Activated naive CD4-positive, alpha-beta T cell treated with anti-CD3 and anti-CD28 coated beads, Interleukin-2, amount 10 ng/mL, durations not matched to agents 7 days and 5 days (primary cell): Measurements from ENCODE around the gene LACRT.
A peak's percentile ranks its signal among the peaks of the same experiment; 100 is the strongest.

ENCODE experiments used
- CTCF ChIA-PET: fragments of 350-600 bp; sonication (Branson Sonifier 250); formaldehyde crosslinking; loops from one replicate; lab custom pipeline; 2021; ENCODE audit warnings: antibody characterized with exemption; lab: Charles Lee
- DNase-seq: peaks from one replicate; pipeline ENCODE4 v3.0.0-alpha.2; 2020
- H3K27ac Mint-ChIP-seq: one replicate; pipeline ENCODE4 v1.8.0; 2021; ENCODE audit warnings: mild to moderate bottlenecking, moderate library complexity, mixed read lengths
- H3K27me3 Mint-ChIP-seq: one replicate; pipeline ENCODE4 v1.8.0; 2021; ENCODE audit warnings: mild to moderate bottlenecking, mixed read lengths
- H3K36me3 Mint-ChIP-seq: one replicate; pipeline ENCODE4 v1.8.0; 2021; ENCODE audit warnings: mixed read lengths
- H3K4me1 Mint-ChIP-seq: one replicate; pipeline ENCODE4 v1.8.0; 2021; ENCODE audit warnings: mixed read lengths
- H3K4me3 Mint-ChIP-seq: one replicate; pipeline ENCODE4 v1.8.0; 2021; ENCODE audit warnings: mild to moderate bottlenecking, moderate library complexity, mixed read lengths
- H3K9me3 Mint-ChIP-seq: one replicate; pipeline ENCODE4 v1.8.0; 2021; ENCODE audit warnings: mixed read lengths

Gene LACRT

GRCh38 chr12:54602661-54603060 is 32.0 kb downstream of the LACRT start:
- CTCF ChIA-PET: interaction anchor here (0.7 to 2.4 kb wide), 4 partner anchors 10 to 373 kb away, joined by 3 to 12 read pairs (median 4); no protein-coding TSS in a partner anchor
- H3K4me3 Mint-ChIP-seq: no peak overlapping the region

GRCh38 chr12:54601841-54602240 is 32.9 kb downstream of the LACRT start:
- CTCF ChIA-PET: interaction anchor here (0.7 to 2.4 kb wide), 6 partner anchors 9 to 374 kb away, joined by 3 to 12 read pairs (median 4); no protein-coding TSS in a partner anchor
- H3K9me3 Mint-ChIP-seq: no peaks in the 10 kb centered on the region

More at GRCh38 chr12:54602661-54603060, 32.0 kb downstream of the LACRT start:
- DNase-seq: no peak
- Mint-ChIP-seq H3K9me3 (no peaks in the 10 kb centered on the region), H3K27me3 (peaks cover 34% of the 10 kb centered on the region), H3K4me1 (peaks cover 6% of the 10 kb centered on the region), H3K27ac (no peak overlapping the region), H3K36me3 (no peaks in the 10 kb centered on the region)

GRCh38 chr12:54598970-54599369 is 35.7 kb downstream of the LACRT start:
- H3K27ac Mint-ChIP-seq: no peak overlapping the region
- no peaks in the 10 kb centered on the region for H3K9me3 Mint-ChIP-seq
- H3K4me1 Mint-ChIP-seq: peaks cover 9% of the 10 kb centered on the region
- CTCF ChIA-PET: interaction anchor here (1.0 to 6.5 kb wide), 3 partner anchors 17 to 310 kb away, joined by 3 to 39 read pairs (median 4); no protein-coding TSS in a partner anchor
- DNase-seq: no peak
- H3K36me3 Mint-ChIP-seq: no peaks in the 10 kb centered on the region
- no peak overlapping the region for H3K4me3 Mint-ChIP-seq
- H3K27me3 Mint-ChIP-seq: peaks cover 35% of the 10 kb centered on the region

More at GRCh38 chr12:54601841-54602240, 32.9 kb downstream of the LACRT start:
- Mint-ChIP-seq H3K27me3 (peaks cover 29% of the 10 kb centered on the region), H3K4me1 (peaks cover 6% of the 10 kb centered on the region), H3K4me3 (no peak overlapping the region), H3K27ac (no peak overlapping the region), H3K36me3 (no peaks in the 10 kb centered on the region)
- DNase-seq: no peak

GRCh38 chr12:54596526-54596946 is 38.2 kb downstream of the LACRT start:
- no peak overlapping the region for H3K4me3 Mint-ChIP-seq
- peak; percentile 68 for DNase-seq
- CTCF ChIA-PET: interaction anchor here (0.7 to 6.5 kb wide), 11 partner anchors 9 to 303 kb away, joined by 3 to 39 read pairs (median 4); partner anchors contain the start of gene NCKAP1L
- no peaks in the 10 kb centered on the region for H3K9me3 Mint-ChIP-seq
- no peaks in the 10 kb centered on the region for H3K36me3 Mint-ChIP-seq
- H3K4me1 Mint-ChIP-seq: peaks cover 3% of the 10 kb centered on the region
- no peak overlapping the region for H3K27ac Mint-ChIP-seq
- H3K27me3 Mint-ChIP-seq: peaks cover 51% of the 10 kb centered on the region

- Mint-ChIP-seq H3K4me3 (no peak overlapping the region), H3K27ac (no peak overlapping the region), H3K27me3 (peaks cover 51% of the 10 kb centered on the region), H3K4me1 (peaks cover 3% of the 10 kb centered on the region), H3K36me3 (no peaks in the 10 kb centered on the region), H3K9me3 (no peaks in the 10 kb centered on the region)
- no peak for DNase-seq
- CTCF ChIA-PET: interaction anchor here (1.0 to 6.5 kb wide), 7 partner anchors 8 to 63 kb away, joined by 3 to 39 read pairs (median 10); no protein-coding TSS in a partner anchor
Measured at GRCh38 chr12:54595471-54595870, 39.2 kb downstream of the LACRT start.

GRCh38 chr12:54593725-54594124 is 41.0 kb downstream of the LACRT start:
- Mint-ChIP-seq H3K4me3 (no peak overlapping the region), H3K9me3 (no peaks in the 10 kb centered on the region), H3K27me3 (peaks cover 63% of the 10 kb centered on the region), H3K36me3 (no peaks in the 10 kb centered on the region), H3K4me1 (peaks cover 9% of the 10 kb centered on the region), H3K27ac (no peak overlapping the region)
- no peak for DNase-seq
- CTCF ChIA-PET: interaction anchor here (2.4 to 2.9 kb wide), 2 partner anchors 8 to 14 kb away, joined by 12 to 13 read pairs; no protein-coding TSS in a partner anchor

- Mint-ChIP-seq H3K4me3 (no peak overlapping the region), H3K9me3 (no peaks in the 10 kb centered on the region), H3K4me1 (peaks cover 10% of the 10 kb centered on the region), H3K27ac (no peak overlapping the region), H3K36me3 (no peaks in the 10 kb centered on the region), H3K27me3 (peaks cover 65% of the 10 kb centered on the region)
- CTCF ChIA-PET: interaction anchor here (0.7 to 2.9 kb wide), 6 partner anchors 8 to 479 kb away, joined by 3 to 13 read pairs (median 3); no protein-coding TSS in a partner anchor
- no peak for DNase-seq
Measured at GRCh38 chr12:54593135-54593534, 41.6 kb downstream of the LACRT start.

GRCh38 chr12:54592316-54592715 is 42.4 kb downstream of the LACRT start:
- H3K4me3 Mint-ChIP-seq: no peak overlapping the region
- no peak for DNase-seq
- CTCF ChIA-PET: interaction anchor here (0.7 to 2.9 kb wide), 6 partner anchors 8 to 480 kb away, joined by 3 to 13 read pairs (median 3); no protein-coding TSS in a partner anchor
- H3K9me3 Mint-ChIP-seq: no peaks in the 10 kb centered on the region
- H3K27me3 Mint-ChIP-seq: peaks cover 73% of the 10 kb centered on the region
- no peak overlapping the region for H3K27ac Mint-ChIP-seq
- peaks cover 13% of the 10 kb centered on the region for H3K4me1 Mint-ChIP-seq
- H3K36me3 Mint-ChIP-seq: no peaks in the 10 kb centered on the region

GRCh38 chr12:54590978-54591591 is 43.6 kb downstream of the LACRT start:
- peaks cover 79% of the 10 kb centered on the region for H3K27me3 Mint-ChIP-seq
- H3K27ac Mint-ChIP-seq: no peak overlapping the region
- H3K36me3 Mint-ChIP-seq: no peaks in the 10 kb centered on the region
- no peaks in the 10 kb centered on the region for H3K9me3 Mint-ChIP-seq
- H3K4me3 Mint-ChIP-seq: no peak overlapping the region
- no peak for DNase-seq
- CTCF ChIA-PET: interaction anchor here (2.0 kb wide), 1 partner anchor 11 kb away, joined by 9 read pairs; no protein-coding TSS in a partner anchor
- H3K4me1 Mint-ChIP-seq: peaks cover 10% of the 10 kb centered on the region

- Mint-ChIP-seq H3K36me3 (no peaks in the 10 kb centered on the region), H3K27me3 (peaks cover 84% of the 10 kb centered on the region), H3K27ac (no peak overlapping the region), H3K9me3 (no peaks in the 10 kb centered on the region), H3K4me3 (no peak overlapping the region), H3K4me1 (peaks cover 10% of the 10 kb centered on the region)
- no peak for DNase-seq
- CTCF ChIA-PET: interaction anchor here (2.0 kb wide), 1 partner anchor 10 kb away, joined by 9 read pairs; no protein-coding TSS in a partner anchor
Measured at GRCh38 chr12:54589964-54590363, 44.7 kb downstream of the LACRT start.

GRCh38 chr12:54588890-54589267 is 45.8 kb downstream of the LACRT start:
- Mint-ChIP-seq H3K4me3 (peak overlapping the region; percentile 22), H3K4me1 (peaks cover 10% of the 10 kb centered on the region), H3K27ac (no peak overlapping the region), H3K9me3 (no peaks in the 10 kb centered on the region), H3K27me3 (peaks cover 92% of the 10 kb centered on the region), H3K36me3 (no peaks in the 10 kb centered on the region)
- CTCF ChIA-PET: no interaction called here
- no peak for DNase-seq

- CTCF ChIA-PET: interaction anchor here (2.3 kb wide), 1 partner anchor 7 kb away, joined by 10 read pairs; no protein-coding TSS in a partner anchor
- no peak within 1 kb of the TSS for H3K27ac Mint-ChIP-seq
Measured at GRCh38 chr12:54588110-54588889, 46.4 kb downstream of the LACRT start, which contains the start of gene PPP1R1A. PPP1R1A (minus strand) TSS chr12:54588659; CDS start chr12:54588488, 171 bp downstream.

GRCh38 chr12:54587315-54587873 is 47.3 kb downstream of the LACRT start:
- DNase-seq: no peak
- Mint-ChIP-seq H3K9me3 (no peaks in the 10 kb centered on the region), H3K4me3 (no peak overlapping the region), H3K27me3 (peaks cover 97% of the 10 kb centered on the region), H3K27ac (no peak overlapping the region), H3K36me3 (no peaks in the 10 kb centered on the region), H3K4me1 (peaks cover 10% of the 10 kb centered on the region)
- CTCF ChIA-PET: interaction anchor here (0.9 to 2.3 kb wide), 2 partner anchors 8 to 10 kb away, joined by 3 to 10 read pairs; no protein-coding TSS in a partner anchor

More at GRCh38 chr12:54588110-54588889, 46.4 kb downstream of the LACRT start, which contains the start of gene PPP1R1A:
- H3K27me3 Mint-ChIP-seq: peaks cover 95% of the 10 kb centered on the region
- peaks cover 10% of the 10 kb centered on the region for H3K4me1 Mint-ChIP-seq
- no peaks in the 10 kb centered on the region for H3K36me3 Mint-ChIP-seq
- DNase-seq: no peak
- H3K4me3 Mint-ChIP-seq: peak within 1 kb of the TSS; percentile 22
- H3K9me3 Mint-ChIP-seq: no peaks in the 10 kb centered on the region
